HepG2 (cell line): ENCODE results near the gene NUDT21. TPM values are rescaled to one million over a fixed set of nuclear protein-coding genes. Genes with fewer than 3 reads are reported as not detected.

Experiments used
- AHR ChIP-seq: IDR thresholded peaks from 2 replicates; pipeline ENCODE4 v1.6.1; 2018; ENCODE audit warnings: missing genetic modification reagents, missing compliant biosample characterization
- CBFB ChIP-seq: sonication (generic); formaldehyde crosslinking; IDR thresholded peaks from 2 replicates; pipeline ENCODE4 v1.4.0; 2020; ENCODE audit warnings: missing genetic modification reagents
- MAF1 ChIP-seq: sonication (generic); formaldehyde crosslinking; IDR thresholded peaks from 2 replicates; pipeline ENCODE4 v1.5.0; 2020; ENCODE audit warnings: missing genetic modification reagents, borderline replicate concordance
- MATR3 ChIP-seq: sonication (generic); formaldehyde crosslinking; IDR thresholded peaks from 2 replicates; pipeline ENCODE4 v1.4.0; 2020; ENCODE audit warnings: missing genetic modification reagents
- THAP11 ChIP-seq: IDR thresholded peaks from 2 replicates; pipeline ENCODE4 v1.6.1; 2016; ENCODE audit warnings: missing biosample characterization, missing genetic modification reagents
- ZFP36L1 ChIP-seq: sonication (generic); formaldehyde crosslinking; IDR thresholded peaks from 2 replicates; pipeline ENCODE4 v1.8.0; 2022; ENCODE audit warnings: mild to moderate bottlenecking, missing genetic modification reagents, moderate library complexity
- ZMYM2 ChIP-seq: sonication (generic); formaldehyde crosslinking; IDR thresholded peaks from 2 replicates; pipeline ENCODE4 v1.8.0; 2022; ENCODE audit warnings: mild to moderate bottlenecking, missing genetic modification reagents
- ZNF225 ChIP-seq: sonication (generic); formaldehyde crosslinking; IDR thresholded peaks from 2 replicates; pipeline ENCODE4 v1.4.0; 2020; ENCODE audit warnings: mild to moderate bottlenecking, missing genetic modification reagents
- ZNF292 ChIP-seq: sonication (generic); formaldehyde crosslinking; IDR thresholded peaks from 2 replicates; pipeline ENCODE4 v1.8.1; 2022; ENCODE audit warnings: mild to moderate bottlenecking, low read depth, missing genetic modification reagents, borderline replicate concordance
- ZNF367 ChIP-seq: sonication (generic); formaldehyde crosslinking; IDR thresholded peaks from 2 replicates; pipeline ENCODE4 v1.4.0; 2020; ENCODE audit warnings: missing genetic modification reagents, borderline replicate concordance
- ZNF451 ChIP-seq: sonication (generic); formaldehyde crosslinking; IDR thresholded peaks from 2 replicates; pipeline ENCODE4 v1.5.0; 2020; ENCODE audit warnings: mild to moderate bottlenecking, missing genetic modification reagents
- ZNF577 ChIP-seq: sonication (generic); formaldehyde crosslinking; IDR thresholded peaks from 2 replicates; pipeline ENCODE4 v1.4.0; 2020; ENCODE audit warnings: mild to moderate bottlenecking, low read depth, missing genetic modification reagents, borderline replicate concordance
- ZNF678 ChIP-seq: sonication (generic); formaldehyde crosslinking; IDR thresholded peaks from 2 replicates; pipeline ENCODE4 v1.4.0; 2020; ENCODE audit warnings: mild to moderate bottlenecking, missing genetic modification reagents
- ZNF780A ChIP-seq: sonication (generic); formaldehyde crosslinking; IDR thresholded peaks from 2 replicates; pipeline ENCODE4 v1.8.0; 2022; ENCODE audit warnings: mild to moderate bottlenecking, missing genetic modification reagents, moderate library complexity
- ZNF790 ChIP-seq: sonication (generic); formaldehyde crosslinking; IDR thresholded peaks from 2 replicates; pipeline ENCODE4 v1.8.0; 2022; ENCODE audit warnings: missing genetic modification reagents, mild to moderate bottlenecking, borderline replicate concordance
- polyA plus RNA-seq, 8 experiments: library from polyadenylated mRNA; depleted of rRNA in 3 of 8; stranded (reverse) in 7 of 8; unstranded in 1 of 8; fragments of >200 nt; fragmentation: Illumina TruSeq in 4 of 8; extraction: Trizol in 4 of 8; gene quantifications; 2 replicates each; pipeline versions ENCODE4 v1.2.1 to v1.2.3, GENCODE V29; 2011 to 2016; ENCODE audit warnings: low read depth in 4 of 8, missing spikeins in 1 of 8, mixed read lengths in 1 of 8; ENCODE audit not compliant: insufficient read depth in 1 of 8
- total RNA-seq, 5 experiments: library from RNA; depleted of rRNA; stranded (reverse); fragments of >200 nt; fragmentation: Illumina TruSeq; extraction: Trizol; gene quantifications; 2 replicates each; pipeline ENCODE4 v1.2.3, GENCODE V29; 2016; ENCODE audit warnings: low read depth in 1 of 5
- TF ChIP-seq, protein P1 (sequence below): sonication (generic); formaldehyde crosslinking; IDR thresholded peaks from 2 replicates; pipeline ENCODE4 v1.4.0; 2020; ENCODE audit warnings: missing genetic modification reagents
- TF ChIP-seq, protein P2 (sequence below): sonication (generic); formaldehyde crosslinking; IDR thresholded peaks from 2 replicates; pipeline ENCODE4 v1.5.1; 2020; ENCODE audit warnings: mild to moderate bottlenecking, missing genetic modification reagents, moderate library complexity
- TF ChIP-seq, protein P3 (sequence below): sonication (generic); formaldehyde crosslinking; IDR thresholded peaks from 2 replicates; pipeline ENCODE4 v1.5.0; 2020; ENCODE audit warnings: missing genetic modification reagents
- TF ChIP-seq, protein P4 (sequence below): sonication (generic); formaldehyde crosslinking; IDR thresholded peaks from 2 replicates; pipeline ENCODE4 v1.4.0; 2020; ENCODE audit warnings: missing genetic modification reagents

The NUDT21 gene
- total and polyA plus RNA-seq, 2 of the 13 experiments (the other 11 are each of a cell fraction or from before 2014, with no cell fraction given), result 177 to 210 TPM

DNA sequence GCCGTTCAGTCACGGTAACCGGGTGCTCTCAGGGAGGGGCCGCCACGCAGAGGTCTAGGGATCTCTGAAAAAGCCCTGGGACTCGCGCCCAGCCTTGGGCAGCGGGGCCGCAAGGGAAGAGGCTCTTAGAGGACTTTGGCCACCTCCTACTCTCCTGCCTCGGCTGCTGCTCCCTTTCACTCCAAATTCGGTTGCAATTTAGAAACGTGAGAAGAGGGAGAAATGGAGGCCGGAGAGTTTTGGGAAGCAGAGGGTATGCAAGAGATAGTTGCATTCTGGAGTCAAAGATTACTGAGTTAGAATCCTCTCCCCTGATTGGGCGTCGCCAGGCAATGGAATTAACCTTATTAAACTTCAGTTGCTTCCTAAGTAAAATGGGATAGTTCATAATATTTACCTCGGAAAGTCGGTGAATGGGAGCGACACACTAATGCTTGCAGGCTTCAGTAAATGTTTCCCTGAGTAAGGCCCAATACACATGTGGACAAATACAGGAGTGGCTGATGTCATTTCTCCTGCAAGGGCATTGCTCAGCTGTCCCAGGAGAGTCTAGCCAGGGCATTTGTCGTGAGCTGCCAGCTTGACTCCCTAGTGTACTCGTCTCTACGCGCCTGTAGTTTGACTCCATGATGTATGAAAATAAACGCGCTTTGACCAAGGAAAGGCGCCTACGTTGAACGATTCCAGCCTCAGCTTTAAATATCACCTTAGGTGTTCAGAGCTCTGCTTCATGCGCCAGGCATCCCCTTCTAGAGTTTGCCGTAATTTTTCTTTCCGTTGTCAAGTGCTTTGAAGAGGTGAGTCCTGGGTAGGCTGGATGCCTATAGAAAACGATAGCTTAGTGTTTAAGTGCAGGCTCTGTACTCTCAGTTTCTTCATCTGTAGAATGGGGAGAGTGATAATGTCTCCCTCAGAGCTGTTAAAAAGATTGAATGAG, 889 bp upstream of the NUDT21 start (continued):
- TF ChIP-seq, protein P1, sequence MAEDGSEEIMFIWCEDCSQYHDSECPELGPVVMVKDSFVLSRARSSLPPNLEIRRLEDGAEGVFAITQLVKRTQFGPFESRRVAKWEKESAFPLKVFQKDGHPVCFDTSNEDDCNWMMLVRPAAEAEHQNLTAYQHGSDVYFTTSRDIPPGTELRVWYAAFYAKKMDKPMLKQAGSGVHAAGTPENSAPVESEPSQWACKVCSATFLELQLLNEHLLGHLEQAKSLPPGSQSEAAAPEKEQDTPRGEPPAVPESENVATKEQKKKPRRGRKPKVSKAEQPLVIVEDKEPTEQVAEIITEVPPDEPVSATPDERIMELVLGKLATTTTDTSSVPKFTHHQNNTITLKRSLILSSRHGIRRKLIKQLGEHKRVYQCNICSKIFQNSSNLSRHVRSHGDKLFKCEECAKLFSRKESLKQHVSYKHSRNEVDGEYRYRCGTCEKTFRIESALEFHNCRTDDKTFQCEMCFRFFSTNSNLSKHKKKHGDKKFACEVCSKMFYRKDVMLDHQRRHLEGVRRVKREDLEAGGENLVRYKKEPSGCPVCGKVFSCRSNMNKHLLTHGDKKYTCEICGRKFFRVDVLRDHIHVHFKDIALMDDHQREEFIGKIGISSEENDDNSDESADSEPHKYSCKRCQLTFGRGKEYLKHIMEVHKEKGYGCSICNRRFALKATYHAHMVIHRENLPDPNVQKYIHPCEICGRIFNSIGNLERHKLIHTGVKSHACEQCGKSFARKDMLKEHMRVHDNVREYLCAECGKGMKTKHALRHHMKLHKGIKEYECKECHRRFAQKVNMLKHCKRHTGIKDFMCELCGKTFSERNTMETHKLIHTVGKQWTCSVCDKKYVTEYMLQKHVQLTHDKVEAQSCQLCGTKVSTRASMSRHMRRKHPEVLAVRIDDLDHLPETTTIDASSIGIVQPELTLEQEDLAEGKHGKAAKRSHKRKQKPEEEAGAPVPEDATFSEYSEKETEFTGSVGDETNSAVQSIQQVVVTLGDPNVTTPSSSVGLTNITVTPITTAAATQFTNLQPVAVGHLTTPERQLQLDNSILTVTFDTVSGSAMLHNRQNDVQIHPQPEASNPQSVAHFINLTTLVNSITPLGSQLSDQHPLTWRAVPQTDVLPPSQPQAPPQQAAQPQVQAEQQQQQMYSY, result no peak
- TF ChIP-seq ZNF225 (CRISPR knock-in tag) (no peak), ZNF577 (CRISPR knock-in tag) (no peak), ZNF780A (CRISPR knock-in tag) (no peak), CBFB (CRISPR knock-in tag) (no peak), MATR3 (CRISPR knock-in tag) (no peak), ZMYM2 (0 out of 2 replicates have a peak, but pooled peaks have one; percentile 23), MAF1 (CRISPR knock-in tag) (0 out of 2 replicates have a peak, but pooled peaks have one; percentile 58), ZFP36L1 (CRISPR knock-in tag) (no peak), ZNF367 (no peak), ZNF678 (CRISPR knock-in tag) (no peak), ZNF292 (CRISPR knock-in tag) (peak; percentile 51; the same call in 1 of the 2 replicates), ZNF790 (CRISPR knock-in tag) (no peak), AHR (CRISPR knock-in tag) (no peak), ZNF451 (CRISPR knock-in tag) (peak; percentile 18; the same call in 1 of the 2 replicates), THAP11 (CRISPR knock-in tag) (no peak)
- TF ChIP-seq, protein P2, sequence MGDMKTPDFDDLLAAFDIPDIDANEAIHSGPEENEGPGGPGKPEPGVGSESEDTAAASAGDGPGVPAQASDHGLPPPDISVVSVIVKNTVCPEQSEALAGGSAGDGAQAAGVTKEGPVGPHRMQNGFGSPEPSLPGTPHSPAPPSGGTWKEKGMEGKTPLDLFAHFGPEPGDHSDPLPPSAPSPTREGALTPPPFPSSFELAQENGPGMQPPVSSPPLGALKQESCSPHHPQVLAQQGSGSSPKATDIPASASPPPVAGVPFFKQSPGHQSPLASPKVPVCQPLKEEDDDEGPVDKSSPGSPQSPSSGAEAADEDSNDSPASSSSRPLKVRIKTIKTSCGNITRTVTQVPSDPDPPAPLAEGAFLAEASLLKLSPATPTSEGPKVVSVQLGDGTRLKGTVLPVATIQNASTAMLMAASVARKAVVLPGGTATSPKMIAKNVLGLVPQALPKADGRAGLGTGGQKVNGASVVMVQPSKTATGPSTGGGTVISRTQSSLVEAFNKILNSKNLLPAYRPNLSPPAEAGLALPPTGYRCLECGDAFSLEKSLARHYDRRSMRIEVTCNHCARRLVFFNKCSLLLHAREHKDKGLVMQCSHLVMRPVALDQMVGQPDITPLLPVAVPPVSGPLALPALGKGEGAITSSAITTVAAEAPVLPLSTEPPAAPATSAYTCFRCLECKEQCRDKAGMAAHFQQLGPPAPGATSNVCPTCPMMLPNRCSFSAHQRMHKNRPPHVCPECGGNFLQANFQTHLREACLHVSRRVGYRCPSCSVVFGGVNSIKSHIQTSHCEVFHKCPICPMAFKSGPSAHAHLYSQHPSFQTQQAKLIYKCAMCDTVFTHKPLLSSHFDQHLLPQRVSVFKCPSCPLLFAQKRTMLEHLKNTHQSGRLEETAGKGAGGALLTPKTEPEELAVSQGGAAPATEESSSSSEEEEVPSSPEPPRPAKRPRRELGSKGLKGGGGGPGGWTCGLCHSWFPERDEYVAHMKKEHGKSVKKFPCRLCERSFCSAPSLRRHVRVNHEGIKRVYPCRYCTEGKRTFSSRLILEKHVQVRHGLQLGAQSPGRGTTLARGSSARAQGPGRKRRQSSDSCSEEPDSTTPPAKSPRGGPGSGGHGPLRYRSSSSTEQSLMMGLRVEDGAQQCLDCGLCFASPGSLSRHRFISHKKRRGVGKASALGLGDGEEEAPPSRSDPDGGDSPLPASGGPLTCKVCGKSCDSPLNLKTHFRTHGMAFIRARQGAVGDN (CRISPR knock-in tag), result no peak
- TF ChIP-seq, protein P3, sequence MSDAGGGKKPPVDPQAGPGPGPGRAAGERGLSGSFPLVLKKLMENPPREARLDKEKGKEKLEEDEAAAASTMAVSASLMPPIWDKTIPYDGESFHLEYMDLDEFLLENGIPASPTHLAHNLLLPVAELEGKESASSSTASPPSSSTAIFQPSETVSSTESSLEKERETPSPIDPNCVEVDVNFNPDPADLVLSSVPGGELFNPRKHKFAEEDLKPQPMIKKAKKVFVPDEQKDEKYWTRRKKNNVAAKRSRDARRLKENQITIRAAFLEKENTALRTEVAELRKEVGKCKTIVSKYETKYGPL (CRISPR knock-in tag), result 0 out of 2 replicates have a peak, but pooled peaks have one; percentile 5
- TF ChIP-seq, protein P4, sequence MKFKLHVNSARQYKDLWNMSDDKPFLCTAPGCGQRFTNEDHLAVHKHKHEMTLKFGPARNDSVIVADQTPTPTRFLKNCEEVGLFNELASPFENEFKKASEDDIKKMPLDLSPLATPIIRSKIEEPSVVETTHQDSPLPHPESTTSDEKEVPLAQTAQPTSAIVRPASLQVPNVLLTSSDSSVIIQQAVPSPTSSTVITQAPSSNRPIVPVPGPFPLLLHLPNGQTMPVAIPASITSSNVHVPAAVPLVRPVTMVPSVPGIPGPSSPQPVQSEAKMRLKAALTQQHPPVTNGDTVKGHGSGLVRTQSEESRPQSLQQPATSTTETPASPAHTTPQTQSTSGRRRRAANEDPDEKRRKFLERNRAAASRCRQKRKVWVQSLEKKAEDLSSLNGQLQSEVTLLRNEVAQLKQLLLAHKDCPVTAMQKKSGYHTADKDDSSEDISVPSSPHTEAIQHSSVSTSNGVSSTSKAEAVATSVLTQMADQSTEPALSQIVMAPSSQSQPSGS (CRISPR knock-in tag), result no peak; the same call in 1 of the 2 replicates
